T-helper 2 cell (primary cell): Measurements from ENCODE around the gene COX19.
A peak's percentile ranks its signal among the peaks of the same experiment; 100 is the strongest.

Source experiments
- DNase-seq, 5 experiments: peaks; one replicate each; pipeline versions ENCODE4 v3.0.0 to v3.0.0-alpha.2; 2012 to 2022

The COX19 gene

DNA sequence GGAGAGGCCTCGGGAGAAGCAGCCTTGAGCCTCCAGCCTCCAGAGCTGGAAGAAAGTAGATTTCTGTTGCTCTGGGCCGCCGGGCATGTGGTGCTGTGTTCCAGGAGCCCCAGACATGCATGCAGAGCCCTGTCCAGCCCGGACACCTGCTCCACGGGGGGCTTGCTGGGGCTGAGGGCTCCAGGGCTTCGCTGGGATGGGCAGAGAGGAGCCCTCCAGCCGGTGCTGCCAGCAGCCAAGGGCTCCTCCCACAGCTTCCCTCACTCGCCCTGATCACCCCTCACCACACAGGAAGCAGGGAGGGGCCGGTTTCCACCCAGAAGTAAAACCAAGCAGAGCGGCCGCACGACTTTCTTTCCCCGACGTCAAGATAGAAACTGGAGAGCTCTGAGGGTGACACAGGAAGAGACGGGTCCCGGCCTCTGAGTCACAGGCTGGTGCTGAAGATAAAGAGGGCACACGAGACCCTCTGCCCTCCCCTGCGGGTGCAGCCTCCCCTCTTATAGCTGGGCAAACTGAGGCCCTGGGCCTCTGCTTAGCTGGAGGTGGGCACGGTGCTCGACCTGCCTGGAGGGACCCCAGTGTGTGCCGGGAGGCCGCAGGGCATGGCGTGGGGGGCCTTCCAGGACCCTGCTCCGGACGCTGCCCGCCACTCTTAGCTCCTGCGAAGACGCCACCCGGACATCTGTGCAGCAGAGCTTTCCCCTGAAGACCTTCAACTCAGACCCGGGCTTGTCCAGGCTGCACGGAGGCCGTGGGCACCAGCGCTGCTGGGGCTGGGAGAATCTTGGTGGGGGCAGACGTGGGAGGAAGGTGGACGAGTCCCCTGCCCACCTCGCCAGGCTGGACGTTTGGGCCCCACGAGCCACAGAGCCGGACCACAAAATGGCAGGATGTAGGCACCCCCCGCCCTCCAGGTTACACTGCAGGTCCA, 52.0 kb downstream of the COX19 start:
- peak; percentile 62 to 98 (median 90) for DNase-seq

DNA sequence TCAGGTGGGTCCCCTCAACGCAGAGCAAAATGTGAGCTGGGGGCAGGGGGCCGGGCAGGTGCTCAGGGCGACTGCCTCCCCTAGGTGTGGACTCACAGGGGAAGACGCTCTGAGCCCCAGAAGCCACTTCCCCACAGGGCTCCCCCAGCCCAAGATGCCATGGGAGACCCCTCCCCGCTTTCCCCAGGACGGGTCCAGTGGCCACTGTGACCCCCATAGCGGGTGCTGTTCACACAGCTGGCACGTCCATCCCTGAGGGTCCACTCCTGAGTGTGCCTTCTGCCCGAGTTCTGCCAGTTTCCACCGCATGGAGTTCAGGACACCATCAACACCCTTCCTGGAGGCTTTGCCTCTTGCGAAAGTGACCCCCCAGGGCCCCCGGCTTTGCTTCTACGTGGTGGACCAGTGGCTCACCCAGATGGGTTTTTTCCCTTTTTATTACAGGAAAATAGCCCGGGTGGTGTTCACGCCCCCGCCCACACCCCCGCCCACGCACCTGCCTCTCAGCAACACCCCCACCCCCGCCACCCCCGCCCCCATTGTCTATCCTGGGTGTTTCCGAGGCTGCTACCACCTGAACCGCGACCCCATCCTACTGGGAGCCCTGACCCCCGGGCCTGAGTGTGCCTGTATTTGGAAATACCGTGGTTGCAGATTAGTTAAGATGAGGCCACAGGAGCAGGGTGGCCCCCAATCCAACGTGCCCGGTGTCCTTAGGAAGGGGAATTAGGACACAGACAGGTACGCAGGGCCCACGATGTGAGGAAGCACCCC, 52.8 kb downstream of the COX19 start:
- peak in 2 of 5 experiments; percentile 8 to 53 for DNase-seq

DNA sequence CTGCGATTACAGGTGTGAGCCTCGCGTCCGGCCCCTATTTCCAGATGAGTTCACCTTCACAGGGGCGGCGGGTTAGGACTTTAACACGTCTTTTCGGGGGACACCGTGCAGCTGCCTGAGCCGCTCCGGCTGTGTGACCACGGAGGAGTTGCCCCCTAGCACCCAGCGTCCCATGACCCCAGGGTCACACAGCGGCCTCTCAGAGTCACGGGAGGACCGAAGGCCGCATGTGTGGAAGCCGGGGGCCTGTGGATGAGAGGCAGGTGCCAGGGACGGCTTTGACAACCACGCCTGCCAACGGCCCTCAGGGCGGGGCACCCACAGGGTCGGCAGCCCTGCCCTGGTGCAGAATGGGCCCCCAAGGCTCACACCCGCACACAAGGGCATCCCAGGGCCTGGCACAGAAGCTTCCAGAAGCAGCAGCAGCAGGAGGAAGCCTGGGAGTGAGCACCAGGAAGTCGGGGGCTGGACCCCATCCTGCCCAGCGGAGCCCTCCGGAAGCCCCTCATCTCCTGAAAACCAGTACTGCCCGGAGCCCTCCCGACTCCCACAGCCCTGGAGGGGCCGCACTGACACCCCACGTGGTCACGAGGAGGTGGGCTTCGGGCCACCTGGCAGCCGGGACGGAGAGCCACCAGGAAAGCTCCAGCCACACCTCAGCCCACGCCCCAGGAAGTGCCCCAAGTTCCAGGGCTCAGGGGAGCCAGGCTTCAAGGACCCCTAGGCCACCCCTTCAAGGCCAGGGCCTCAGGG, 53.6 kb downstream of the COX19 start:
- peak in 2 of 5 experiments; percentile 4 to 6 for DNase-seq

DNA sequence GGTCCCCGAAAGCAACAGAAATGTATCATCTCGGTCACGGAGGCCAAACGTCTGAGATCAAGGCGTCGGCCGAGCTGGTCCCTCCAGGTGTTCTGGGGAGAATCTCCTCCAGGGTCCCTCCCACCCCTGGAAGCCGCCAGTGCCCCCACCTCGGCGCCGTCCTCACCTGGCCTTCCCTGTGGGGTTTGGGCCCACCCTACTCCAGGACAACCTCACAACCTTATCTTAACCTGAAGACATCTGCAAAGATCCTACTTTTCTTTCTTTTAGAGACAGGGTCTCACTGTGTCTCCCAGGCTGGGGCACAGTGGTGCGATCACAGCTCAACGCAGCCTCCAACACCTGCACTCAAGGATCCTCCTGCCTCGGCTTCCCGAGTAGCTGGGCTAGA, 54.3 kb downstream of the COX19 start:
- peak in 1 of 5 experiments; percentile 4 for DNase-seq

DNA sequence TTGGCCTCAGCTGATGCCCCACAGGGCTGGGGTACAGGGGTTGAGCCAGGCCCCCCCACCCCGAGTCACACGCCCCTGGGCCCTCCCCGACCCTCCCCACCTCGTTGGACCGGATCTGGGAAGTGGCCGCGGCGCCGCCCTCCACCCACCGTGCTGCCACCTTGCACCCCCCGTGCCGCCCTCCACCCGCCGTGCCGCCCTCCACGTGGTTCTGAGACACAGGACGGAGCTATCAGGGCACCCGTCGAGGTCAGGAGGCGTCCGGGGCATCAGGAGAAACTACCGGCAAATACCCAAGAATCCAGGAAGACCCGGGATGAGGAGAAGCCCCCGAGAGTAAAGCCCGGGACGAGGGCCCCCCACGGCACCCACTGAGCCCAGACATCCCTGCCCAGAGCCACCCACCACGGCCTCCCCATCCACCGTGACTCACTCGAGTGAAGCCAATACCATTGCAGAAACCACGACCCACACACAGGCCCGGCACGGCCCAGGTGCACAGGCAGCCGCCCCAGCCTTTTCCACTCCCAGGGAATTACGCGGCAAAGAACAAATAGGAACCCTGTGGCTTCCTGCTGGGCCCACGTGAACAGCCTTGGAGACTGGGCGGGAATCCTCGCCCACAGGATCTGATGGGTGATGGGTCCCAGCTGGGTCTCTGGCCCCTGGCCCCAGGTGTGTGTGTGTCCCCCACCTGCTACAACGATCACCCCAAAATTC, 54.8 kb downstream of the COX19 start:
- peak in 2 of 5 experiments; percentile 3 to 5 for DNase-seq

DNA sequence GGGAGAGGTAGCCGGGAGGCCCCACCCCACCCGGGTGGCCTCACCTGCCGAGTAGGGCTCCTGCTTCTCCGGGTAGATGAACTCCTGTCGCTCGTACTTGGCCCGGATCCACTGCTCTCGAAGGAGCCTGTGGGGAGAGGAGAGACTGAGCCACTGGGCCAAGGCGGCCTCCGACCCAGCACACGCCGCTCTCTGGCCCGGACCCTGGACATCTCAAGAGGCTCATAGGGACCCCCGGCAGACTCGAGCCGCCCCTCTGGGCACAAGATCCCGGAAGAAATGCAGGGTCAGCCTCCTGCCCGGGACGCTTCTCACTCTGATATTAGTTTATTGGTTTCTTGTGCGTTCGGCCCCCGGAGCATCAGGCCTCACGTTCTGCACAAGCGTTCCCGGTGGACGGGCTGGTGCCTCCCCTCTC, 55.4 kb downstream of the COX19 start:
- DNase-seq: peak in 1 of 5 experiments; percentile 8

DNA sequence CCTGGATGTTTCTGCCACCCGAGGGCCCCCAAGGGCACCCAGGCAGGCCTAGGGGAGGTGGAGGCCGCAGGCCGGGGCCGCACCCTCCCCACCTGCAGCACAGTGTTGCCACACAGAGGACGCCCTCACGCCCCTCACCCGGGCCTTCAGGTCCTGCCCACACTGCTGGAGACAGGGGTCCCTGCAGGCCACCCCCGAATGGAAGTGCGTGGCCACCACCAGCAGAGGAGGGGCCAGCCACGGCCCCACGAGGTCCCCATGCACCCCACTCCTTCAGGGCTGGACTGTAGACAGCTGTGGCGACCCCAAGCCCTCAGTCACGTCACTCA, 56.3 kb downstream of the COX19 start:
- DNase-seq: peak in 1 of 5 experiments; percentile 3

DNA sequence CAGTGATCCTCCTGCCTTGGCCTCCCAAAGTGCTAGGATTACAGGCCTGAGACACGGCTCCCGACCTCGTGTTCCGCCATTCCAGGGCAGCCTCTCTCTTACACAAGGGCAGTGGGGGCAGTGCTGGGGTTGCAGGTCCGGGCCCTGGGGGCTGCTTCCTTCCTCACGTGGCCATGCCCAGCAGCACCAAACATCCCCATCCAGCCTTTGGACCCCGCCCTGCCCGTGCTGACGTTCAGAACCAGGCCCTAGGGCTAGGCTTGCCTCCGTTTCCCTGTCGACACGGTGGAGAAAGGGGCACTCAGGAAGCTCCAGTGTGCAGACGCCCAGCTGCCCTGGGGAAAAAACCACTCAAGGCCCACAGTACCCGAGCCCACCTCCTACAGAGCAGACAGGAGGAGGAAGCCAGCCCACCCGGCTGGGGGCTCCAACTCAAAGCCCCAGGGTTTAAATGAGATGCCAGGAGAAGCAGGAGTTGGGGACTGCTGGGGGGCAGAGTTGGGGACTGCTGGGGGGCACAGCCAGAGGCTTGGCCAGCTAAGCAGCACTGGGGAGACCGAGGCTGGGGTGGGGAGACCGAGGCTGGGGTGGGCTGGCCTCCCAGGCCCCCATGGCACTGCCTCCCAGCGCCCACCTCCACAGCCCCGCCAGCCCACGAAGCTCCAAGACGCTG, 56.8 kb downstream of the COX19 start:
- DNase-seq: peak in 1 of 5 experiments; percentile 3

DNA sequence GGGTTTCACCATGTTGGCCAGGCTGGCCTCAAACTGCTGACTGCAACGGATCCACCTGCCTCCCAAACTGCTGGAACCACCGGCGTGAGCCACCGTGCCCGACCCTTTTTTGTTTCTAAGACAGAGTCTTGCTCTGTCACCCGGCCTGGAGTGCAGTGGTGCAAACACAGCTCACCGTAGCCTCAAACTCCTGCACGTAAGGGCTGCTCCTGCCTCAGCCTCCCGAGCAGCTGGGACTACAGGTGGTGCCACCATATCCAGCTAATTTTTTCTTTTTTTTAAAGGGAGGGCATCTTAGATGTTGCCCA, 57.3 kb downstream of the COX19 start:
- no peak for DNase-seq

DNA sequence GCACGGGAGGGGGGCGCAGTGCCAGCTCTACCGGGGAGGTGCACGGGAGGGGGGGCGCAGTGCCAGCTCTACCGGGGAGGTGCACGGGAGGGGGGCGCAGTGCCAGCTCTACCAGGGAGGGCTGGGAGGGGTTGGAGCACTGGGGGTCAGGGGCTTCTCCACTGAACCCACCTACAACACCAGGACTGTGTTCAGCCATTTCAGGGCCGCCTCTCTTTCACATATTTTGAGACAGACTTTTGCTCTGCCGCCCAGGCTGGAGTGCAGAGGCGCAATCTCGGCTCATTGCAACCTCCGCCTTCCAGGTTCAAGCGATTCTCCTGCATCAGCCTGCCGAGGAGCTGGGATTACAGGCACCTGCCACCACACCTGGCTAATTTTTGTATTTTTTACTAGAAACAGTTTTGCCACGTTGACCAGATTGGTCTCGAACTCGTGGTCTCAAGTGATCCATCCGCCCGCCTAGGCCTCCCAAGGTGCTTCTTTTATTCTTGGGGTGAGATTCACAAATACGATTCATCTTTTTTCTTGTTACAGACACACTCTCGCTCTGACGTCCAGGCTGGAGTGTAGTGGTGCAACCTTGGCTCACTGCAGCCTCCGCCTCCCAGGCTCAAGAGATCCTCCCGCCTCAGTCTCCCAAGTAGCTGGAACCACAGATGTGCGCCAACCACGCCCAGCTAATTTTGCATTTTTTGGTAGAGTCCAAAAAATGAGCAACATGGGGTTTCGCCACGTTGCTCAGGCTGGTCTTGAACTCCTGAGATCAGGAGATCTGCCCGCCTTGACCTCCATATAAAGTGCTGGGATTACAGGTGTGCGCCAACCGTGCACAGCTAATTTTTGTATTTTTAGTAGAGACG, 57.9 kb downstream of the COX19 start:
- peak in 1 of 5 experiments; percentile 1 for DNase-seq

DNA sequence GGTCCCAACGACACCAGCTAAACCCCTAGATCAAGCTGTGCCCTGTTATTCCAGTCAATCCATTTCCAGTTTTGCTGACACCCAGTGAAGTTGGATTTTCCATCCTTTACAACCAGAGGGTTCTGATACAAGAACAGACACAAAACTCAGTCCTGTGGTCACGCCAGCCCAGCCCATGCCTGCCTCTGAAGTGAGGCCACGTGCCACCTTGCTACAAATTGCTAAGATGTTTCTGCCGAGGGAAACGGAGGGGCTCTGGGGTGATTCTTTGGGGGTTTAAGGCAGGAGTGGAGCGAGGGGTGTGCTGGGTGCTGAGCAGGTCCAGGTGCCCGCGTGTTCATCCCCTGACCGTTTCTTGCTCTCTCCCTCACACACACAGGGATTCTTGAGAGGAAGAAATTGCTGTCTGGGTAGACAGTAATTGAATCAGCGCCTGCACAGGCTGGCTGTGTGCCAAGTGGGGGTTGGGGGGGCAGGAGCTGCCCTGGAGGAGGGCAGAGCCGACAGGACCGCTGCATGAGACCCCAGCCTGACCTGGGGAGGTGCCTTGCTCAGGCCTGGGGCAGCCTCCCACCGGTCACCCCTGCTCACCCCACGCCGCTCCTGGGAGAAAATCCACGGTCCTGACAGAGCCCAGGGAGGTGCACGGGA, 58.9 kb downstream of the COX19 start:
- no peak for DNase-seq
